ENCODE measurements around the gene CPVL.

The CPVL gene

DNA sequence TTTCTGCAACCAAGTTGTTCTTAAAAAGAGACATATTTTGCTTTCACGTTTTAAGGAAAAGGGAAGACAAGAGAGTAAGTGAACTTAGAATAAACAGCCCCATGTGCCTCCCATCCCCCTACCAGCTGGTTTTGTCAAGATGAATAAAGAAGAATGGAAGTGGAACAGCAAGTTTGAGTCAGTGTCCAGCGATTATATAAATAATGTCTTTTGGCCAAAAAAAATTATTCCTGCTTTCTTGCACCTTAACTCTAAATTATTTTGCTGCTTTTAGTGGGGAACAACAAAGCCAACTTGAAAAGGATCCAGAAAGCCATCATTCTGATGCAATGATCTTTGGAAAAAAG, 105.8 kb downstream of the CPVL start:
- DNase-seq, result no peak

DNA sequence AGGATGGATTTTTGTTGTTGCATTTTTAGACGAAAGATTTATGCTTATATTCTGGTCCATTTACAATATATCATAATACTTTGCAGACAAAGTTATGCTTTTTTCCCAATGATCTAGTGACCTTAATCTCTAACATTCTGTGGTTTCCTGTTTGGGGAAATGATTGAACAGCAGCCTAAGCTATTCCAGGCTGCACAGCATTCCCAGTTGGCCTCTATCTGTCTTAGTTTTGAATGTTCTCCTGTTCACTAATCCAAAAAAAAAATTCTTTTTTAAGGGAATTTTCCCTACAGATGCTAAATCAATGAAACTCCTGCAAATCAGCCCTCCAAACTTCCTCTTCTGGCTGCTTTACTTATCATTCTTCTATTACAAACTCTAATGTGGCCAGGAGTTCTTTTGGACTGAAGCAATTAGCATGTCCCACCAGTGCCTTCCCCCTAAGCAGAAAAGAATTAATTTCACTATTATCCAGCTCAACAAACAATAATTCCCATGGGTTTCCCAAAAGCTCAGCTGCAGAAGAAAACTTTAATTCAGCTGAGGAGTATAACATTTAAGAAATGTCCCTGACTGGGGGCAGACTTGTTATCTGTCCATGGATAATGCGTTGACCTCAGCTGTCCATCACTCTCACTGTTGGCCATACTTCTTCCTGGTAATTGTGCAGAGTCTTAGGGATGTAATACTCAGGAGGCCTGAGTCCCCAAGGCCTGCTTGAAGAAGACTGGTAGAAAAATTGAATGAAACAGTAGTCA, 106.3 kb downstream of the CPVL start:
- no peak for DNase-seq

DNA sequence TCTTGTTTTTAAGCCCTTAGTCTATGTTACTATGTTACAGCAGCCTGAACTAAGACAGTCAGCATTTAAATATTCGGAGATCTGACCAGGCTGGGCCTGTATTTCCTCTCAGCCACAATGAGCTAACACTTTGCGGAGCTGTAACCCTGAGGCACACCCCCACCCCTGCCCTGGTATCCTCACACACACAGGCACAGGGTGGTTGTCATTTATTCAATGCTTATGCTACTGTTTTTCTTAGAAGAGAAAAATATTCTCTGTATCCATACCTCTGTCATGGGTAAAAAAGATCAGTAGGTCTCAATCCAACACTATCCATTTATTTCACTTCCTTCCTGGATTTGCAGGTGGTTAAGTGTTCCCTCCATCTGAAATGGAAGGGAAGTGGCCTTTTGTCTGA, 107.9 kb downstream of the CPVL start:
- DNase-seq, result no peak

DNA sequence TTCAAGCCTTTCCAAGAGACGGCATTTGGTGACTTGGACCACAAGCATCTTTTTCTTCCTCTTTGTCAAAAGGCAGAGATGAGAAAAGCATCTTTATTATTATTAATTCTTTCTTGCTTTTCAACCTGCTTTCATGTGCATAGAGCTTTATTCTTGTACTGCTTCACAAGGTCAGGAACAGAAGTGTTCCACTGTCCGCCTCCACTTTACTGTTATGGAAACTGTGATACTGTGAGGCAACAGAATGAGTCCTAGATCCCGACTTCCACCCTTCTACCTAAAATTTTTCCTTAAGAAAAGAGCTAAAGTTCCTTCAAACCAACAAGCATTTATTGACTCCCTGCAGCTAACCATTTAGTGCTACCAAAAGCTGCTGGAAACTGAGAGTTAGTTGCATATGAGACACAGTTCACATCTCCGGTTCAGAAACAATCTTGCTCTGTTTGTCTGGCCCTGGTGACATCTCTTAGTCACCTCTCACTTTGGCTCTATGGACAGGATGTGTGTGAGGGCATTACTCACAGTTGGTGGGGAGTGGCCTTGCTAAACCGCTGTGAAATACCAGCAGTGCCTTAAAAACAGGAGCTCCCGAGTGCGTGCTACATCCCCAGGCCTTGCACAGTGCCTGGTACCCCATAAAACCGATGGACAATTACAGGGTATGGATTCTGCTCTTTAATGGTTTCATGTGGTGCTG, 111.1 kb downstream of the CPVL start:
- no peak for DNase-seq

DNA sequence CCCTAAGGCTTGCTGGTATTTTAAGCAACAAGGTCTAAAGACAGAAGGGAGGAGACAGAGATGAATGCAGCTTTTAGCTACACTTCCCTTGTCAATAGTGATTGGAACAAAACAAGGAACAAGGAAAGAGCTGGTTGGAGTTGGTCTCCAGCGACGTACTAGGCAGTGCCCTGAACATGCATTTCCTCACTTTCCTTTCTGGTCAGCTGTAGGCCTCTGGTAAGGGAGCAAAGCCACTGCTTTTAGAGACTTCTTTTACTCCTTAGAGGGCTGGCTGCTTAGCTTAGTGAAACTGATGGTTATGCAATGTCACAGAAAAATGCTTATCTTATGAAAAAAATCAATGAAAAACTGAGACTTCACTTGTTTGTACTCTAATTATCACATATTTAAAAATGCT, 112.8 kb downstream of the CPVL start:
- DNase-seq, result no peak

DNA sequence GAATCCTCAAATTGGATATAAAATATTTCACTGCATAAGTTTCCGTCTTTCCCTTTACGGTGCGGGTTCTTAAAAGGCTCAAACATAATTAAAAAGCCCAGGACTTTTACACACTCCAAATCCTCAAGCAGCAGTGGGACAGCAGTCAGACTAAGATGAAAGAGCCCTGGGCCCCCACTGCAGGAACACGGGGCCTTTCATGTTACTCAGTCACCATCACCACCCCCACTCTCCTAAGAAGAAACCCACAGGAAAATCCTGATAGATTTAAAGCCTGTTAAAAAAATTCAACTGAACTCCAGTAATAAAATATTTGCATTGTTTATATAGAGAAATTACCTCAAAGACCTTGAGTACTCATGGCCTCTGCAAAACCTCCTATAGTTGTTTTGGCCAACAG, 114.2 kb downstream of the CPVL start:
- no peak for DNase-seq

DNA sequence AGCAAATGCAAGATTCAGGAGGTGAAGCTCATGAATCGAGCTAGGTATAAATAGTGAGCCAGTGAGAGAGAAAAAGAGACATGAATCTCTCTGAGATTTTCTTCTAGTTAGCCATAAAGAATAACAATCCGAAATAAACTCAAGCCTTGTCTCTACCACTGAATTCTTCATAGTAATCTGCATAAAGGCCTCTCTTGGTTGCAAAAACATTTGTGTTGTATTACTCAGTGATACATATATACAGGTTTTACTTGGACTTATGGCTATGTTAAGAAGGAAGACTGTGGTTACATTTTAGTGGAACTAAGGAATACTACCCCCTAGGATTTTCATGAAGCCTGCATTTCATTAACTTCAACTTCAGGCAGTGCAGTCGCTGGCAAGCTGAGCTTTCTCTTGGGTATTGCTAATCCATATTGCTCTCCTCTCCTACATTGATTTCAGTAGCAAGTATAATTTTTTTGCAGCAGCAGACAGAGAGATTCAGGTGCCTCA, 115.5 kb downstream of the CPVL start:
- no peak for DNase-seq

DNA sequence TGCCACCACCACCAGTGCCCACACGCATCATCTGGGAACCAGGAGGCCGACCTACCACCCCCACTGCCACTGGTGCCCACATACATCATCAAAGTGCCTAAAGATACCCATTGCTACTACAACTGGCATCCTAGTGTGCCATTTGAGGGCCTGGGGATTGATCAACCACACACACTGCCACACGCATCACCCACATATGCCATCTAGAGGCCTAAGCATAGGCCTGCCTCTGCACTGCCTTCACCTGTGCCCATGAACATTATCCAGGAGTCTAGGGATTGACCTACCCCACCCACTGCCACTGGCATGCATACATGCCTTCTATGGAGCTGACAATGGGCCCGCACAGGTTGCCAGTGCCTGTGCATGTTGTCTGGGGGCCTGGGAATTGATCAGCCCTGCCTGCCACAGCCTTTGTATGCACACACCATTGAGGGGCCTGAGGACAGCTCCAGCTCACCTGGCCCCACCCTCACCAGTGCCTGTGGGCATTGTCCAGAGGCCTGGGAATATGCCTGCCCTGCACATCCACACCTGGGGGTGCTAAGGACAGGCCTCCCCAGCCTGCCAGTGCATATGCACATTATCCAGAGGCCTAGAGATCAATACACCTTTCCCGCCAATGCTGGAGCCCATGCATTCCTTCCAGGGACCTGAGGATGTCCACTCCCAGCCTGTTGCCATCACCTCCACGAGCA, 123.9 kb downstream of the CPVL start:
- no peak for DNase-seq

DNA sequence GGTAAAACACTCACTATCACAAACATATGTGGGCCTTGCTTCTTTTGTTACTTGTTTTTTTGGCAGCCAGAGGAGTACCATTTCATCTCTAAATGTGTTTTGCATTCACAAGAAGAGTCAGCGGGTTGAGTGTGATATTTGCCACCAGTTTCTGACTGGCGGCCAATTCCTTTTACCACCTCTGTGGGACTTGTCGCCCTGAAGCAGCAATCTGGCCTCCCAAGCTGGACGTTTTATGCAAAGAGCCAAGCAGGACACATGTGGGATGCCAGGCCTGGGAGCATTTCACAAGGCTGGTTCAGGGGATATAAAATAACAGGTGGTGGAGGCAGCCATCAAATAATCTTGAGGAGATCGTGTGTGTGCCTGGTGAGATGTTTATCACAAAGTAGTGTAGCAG, 126.4 kb downstream of the CPVL start:
- no peak for DNase-seq

DNA sequence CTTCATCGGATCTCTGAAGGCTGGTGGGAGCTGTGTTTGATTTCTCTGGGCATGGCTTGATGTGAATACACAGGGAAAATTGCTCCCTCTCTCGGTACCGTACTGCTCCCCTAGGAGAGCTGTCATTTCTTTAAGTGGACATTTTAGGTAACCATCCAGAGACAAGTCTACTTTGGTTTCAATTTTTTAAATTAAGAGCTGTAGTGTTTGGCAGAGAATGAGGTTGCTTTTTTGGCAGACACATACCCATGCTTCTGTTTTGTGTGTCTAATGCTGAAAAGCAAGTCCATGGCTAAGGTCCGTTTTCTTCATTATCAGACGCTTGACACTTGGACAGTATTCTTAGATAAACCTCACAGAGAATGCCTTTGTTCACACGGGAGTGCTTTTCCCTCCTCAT, 127.0 kb downstream of the CPVL start:
- DNase-seq, result no peak

DNA sequence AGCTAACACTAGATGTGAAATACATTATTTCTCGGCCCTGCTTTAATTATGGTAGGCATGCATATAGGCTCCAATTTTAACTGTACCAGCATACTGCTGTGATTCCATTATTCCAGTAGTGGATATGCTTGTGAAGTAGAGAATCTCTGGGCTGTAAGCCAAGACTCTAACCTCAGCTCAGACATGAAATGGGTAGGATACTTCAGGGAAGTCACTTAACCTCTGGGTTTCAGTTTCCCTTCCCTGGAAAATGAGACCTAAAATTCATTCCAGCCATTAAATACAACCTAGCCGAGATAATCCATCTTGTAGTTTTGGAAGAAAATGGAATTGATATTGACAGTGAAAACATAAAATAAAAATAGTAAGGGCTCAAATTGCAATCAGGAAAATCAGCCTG, 128.6 kb downstream of the CPVL start:
- no peak for DNase-seq

DNA sequence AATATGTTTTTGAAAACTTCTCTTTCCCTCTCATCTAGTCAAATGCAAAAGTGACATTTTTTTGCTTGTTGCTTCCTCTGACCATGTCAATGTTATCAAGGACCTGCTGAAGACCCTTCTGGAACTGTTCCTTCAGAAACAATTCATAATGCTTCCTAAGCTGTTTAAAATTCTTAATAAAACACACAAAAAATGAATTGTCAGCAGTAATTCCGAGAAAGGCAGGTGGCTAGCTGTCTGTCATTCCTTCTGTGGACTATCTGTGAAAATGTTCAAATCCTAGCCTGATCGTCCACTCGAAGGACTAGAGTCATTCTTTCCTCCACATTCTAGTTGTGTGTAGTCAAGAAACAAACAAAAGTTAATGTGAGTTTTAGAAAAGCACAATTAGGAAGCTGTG, 131.6 kb downstream of the CPVL start:
- no peak for DNase-seq

DNA sequence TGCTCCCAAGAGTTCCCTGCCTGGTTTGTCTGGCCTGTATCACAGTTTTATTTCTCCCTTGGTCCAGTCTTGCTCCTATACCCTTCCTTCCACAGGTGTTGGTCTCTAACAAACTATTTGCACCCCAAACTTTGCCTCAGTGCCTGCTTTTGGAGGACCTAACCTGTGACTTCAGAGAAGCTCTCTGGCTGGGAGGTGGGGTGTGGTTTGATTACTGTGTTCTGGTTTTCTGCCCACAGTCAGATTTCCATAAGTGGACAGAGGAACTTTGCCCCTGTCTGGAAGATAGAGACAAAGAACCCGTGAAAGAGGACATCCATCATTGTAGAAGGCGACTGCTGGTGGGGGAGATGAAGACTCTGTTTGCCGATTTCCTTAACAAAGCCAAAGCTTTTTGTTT, 132.4 kb downstream of the CPVL start:
- no peak for DNase-seq

DNA sequence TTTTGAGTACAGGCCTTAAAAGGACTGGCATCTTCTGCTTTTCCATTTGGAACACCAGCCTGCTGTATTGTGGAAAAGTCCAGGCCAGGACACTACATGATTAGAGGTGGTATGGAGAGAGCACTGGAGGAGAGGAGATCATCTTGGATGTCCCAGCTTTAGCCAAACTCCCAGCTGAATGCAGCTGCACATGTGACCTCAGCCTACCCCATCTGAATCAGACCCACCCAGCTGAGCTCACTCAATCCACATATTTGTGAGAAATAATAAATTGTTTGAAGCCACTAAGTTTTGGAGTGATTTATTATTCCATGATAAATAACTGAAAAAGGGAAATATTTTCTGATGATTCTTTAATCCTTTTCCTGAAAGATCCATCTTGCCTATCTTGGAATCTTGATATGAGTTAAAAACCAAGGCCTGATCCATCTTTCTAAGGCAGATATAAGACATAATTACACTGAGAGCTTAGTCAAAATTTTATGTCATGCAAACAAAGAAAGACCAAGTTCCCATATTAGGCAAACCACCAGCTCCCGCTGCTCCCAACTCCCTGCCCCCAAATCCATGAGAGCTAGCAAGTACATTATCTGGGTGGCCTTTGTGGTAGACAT, 133.1 kb downstream of the CPVL start:
- no peak for DNase-seq

DNA sequence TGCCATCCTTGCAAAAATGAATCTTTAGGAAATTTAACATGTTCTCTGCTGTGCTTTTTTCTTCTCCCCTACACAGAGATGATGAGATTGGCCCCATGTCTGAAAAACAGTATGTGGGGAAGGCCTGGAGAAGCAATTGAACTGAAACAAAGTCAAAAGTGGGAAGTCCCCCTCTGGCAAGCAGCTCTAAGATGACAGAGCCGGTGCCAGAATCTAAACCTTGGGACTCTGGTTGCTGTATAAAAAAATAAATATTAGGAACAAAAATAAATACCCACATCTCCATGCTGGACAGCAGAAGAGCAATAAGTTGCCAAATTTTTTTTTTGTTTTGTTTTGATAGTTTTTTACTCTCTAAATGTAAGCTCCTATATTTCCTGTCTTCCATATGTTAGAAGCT, 136.4 kb downstream of the CPVL start:
- no peak for DNase-seq

DNA sequence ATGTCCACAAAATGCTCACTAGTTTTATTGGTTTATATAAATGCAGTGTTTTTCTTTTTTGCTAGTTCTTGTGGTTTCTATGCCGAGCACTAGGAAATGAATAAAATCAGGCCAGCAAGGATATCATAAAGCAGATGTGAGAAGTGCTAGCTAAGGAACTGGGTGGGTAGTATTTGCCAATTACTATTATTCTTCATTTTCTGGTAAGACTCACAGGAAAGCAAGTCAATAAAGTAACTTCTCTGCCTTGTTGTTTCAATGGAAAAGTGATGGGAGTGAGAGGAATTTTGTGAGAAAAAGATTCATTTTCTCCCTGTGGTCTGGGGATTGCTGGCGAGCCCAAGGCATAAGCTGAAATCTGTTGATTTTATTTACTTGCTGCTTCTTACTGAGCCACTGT, 137.7 kb downstream of the CPVL start:
- DNase-seq, result no peak

DNA sequence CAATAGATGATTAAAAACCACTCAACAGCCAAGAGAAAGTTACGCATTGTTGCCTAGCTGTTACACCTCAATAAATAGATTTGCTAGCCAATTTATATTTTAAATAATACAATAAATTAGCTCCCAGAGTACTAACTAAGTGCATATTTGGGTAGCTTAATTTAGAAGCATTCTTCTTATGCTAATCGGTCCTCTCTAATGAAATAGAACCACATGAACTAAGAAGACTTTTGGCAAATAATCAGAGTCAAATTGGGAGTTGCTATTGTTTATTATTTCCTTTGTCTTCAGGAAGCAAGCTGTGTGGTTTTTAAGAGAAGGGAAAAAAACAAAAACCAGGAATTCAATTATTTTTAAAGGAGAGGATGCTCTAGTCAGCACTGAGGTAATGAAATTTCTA, 139.2 kb downstream of the CPVL start:
- DNase-seq, result no peak

DNA sequence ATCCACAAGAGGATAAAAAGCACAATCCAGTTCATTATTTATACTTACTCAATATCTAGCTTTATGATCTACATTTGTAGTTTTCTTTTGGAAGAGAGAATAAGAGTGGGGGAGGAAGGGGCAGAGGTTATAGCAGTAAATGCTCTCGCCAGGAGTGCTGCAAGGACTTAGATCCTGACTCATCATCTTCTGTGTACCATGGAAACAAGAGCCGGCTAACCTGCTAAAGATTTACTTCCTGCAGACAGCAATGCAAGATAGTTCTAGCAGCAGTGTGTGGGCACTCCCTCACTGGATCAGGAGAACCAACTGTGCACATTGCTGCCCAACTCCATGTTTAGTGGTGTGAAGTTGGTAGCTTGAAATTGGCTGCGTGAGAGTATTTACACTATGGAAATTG, 140.5 kb downstream of the CPVL start:
- no peak for DNase-seq

DNA sequence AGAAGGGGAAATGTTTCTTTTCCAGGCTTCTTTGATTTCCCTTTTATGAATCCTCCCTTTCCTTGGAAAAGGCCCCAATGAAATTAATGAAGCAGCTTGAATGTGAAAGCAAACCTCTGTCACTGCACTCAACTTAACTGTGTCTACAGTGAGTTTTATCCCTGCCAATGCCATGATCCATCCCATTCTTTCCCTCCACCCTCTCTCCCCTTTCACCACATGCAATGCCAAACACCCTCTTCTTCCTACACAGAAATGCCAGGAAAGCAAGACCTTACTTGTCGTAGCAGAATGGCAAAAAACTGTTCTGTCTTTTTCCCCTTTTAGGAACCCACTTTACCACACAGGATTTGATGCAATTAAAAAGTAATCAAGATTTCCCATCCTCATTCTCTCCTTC, 140.9 kb downstream of the CPVL start:
- DNase-seq, result no peak

DNA sequence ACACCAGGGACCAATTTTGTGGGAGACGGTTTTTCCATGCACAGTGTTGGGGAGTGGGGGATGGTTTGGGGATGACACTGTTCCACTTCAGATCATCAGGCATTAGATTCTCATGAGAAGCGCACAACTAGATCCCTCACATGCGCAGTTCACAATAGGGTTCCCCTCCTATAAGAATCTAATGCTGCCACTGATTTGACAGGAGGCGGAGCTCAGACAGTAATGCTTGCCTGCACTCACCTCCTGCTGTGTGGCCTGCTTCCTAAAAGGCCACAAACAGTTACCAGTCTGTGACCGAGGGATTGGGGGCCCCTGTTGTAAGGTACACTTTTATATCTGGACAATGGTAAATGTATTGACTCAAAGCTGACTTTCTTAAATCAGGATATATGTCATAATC, 142.6 kb downstream of the CPVL start:
- DNase-seq, result no peak

DNA sequence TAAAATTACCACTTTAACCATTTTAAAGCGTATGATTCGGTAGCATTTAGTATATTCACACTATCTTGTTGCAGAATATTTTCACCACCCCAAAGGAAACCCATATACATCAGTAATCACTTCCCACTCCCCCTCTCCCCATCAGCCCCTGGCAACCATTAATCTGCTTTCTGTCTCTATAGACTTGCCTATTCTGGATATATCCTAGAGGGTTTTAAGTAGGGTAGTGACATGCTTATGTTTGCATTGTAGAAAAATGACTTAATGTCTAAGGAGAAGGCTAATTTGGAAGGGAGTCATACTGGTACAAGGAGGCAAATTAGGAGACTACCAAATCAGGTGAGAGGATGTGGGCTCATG, 145.6 kb downstream of the CPVL start:
- no peak for DNase-seq

DNA sequence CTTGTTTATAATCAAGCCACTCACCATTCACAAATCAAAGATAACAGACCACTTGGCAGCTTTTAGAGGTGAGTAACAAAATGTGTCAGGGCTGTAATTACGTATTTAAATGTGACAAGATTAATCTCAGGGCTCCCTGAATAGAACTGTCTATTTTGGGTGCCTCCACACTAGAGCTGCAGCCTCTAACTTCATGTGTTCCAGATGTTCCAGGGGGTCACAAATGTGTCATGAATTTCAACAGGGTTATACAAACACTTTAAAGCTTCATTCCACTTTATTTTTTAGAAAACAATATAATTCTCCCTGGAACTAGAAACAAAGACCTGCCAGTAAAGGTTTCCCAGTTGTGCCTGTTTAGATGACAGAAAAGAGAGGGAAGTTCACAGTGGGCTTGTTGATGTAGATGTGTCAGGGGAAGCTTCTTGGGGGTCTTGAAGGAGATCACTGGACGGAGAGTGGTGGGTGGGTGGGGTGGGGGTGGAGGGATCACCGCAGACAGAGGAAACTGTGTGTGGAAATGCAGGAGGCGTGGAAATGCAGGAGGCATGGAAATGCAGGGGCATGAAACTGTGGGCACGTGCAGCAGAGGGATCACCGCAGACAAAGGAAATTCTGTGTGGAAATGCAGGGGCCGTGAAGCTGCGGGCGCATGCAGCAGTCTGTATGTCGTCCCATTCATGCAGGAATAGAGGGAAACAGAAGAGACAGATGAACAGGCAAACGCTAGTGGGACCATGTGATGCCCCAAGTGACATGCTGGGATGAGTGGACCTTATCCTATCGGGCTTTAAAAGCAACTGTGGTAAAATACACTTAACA, 146.2 kb downstream of the CPVL start:
- DNase-seq, result no peak

DNA sequence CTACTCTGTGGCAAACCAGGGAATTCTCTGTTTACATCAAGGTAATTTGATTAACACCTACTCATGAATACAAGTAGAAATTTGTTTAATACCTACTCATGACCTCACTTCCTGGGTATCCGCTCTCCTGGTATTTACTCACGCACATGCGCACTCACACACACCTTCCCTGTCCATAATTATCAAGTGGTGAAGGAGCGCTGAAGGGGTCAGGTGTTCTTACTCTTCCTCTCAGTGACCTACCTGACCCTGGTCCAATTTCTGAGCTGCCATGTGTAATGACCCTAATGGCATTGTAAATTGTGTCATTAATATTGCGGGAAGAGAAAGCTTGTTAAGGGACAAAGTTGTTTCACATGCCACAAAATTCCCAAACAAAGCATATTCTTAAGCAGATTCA, 146.9 kb downstream of the CPVL start:
- no peak for DNase-seq
